GM19035 (cell line): ENCODE results near the gene SYT15.

Source experiments
- ATAC-seq: cut with Tn5 transposase; IDR thresholded peaks from one replicate; pipeline ENCODE4 v1.9.1; 2021; ENCODE audit not compliant: unreplicated experiment

Gene SYT15

DNA sequence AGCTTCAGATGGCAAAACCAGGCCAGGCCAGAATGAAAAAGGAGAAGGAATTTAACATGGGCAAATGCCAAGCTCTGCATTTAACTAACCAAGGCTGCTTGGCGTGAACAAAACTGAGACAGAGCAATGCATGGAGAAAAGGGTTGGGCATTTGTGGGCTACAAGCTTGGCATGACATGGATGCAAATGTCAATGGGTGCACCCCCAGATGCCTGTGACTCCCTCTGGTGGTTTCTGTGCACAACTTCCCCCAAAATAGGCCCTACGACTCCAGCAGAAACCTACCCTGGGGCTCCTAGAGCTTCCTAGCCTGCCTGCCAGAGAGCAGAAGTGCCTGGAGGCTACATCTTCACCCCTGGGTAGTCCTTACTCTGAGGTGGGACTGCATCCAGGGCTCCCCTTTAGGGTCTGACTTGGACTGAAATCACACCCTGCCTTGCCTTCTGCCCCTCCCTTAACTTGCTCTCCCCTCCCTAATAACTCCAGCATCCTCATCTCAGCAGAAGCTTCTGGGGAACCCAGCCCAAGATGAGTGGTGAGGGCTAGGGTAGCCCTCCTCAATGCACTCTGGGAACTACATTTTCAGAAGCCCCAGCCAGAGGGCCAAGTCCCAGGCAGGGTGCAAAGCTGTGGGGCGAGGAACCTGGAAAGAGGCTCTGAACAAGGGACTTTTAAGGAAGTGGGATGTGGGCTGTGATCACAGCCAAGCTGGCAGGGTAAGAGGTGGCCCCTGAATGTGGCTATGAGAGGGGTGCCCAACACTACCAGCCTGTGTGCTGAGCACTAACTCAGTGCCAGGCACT, 33.7 kb upstream of the SYT15 start:
- no peak for ATAC-seq

DNA sequence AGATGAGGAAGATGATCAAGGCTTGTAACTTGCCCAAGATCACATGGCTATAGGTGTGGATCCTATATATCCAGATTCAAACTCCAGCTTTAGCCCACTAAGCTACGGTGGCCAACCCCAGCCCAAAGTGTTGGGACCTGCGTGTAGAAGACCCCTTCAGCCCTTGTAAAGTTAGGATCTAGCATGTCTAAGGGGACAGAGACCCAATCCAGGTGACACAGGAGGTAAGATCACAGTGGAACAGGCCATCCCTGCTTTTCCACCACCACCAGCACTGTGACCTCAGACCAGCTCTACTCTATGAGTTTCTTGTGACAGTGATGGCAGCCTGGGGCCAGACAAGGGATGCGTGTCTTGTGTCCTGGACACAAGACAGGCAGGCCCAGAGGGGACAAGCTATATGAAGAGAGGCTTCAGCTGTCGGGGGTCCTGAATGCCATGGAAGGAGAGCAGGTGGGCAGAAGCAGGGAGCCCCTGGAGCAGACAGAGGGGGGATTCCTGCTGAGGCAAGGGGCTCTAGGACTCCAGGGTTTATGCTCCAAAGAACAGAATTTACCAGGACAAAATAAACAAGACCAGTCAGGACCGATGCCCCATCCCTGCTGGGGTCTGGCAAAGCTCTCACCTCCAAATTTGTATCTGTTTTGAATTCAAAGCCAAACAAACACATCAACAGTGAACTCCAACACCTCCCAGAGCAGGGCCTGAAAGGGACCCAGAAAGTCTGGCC, 32.9 kb upstream of the SYT15 start:
- no peak for ATAC-seq

DNA sequence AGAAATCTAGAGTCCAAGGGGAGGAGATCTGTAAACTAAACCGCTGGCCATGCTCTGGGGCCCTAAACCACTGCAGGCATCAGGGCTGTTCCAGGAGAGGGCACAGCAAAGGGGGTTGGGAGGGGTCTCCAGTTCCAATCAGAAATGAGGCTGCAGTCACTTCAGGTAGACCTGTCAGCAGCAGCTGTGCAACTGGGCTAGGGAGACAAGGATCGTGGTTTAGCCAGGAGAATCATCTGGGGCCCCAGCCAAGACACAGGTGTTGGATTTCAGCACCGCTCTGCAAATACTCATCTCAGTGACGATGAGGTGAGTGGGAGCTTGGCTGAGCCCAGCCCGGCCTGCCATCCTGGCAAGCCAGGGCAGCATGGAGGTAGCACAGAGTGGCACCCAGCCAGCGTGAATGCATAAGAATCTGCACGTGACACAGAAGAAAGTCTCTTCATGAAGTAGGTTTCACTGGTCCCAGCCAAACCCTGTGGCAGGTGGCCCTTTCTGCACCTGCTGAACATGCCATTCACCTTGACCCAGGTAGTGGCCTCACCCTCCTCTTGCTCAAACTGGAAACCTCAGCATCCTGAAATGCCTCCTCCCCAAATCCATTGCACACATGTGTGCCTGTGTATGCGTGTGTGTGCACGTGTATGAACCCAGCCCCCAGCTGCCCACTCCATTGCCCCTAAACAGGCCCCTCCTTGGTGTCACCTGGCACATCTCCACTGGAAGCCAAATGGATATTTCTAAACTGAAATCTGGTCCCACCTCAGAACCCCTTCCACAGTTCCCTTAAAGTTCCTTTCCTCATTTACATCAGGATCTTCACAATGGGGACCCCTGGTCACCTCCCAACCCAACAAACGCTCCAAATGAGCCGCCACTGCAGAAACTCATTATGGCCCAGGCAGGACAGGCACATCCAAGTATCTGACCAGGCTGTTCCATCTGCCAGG, 32.1 kb upstream of the SYT15 start:
- no peak for ATAC-seq

DNA sequence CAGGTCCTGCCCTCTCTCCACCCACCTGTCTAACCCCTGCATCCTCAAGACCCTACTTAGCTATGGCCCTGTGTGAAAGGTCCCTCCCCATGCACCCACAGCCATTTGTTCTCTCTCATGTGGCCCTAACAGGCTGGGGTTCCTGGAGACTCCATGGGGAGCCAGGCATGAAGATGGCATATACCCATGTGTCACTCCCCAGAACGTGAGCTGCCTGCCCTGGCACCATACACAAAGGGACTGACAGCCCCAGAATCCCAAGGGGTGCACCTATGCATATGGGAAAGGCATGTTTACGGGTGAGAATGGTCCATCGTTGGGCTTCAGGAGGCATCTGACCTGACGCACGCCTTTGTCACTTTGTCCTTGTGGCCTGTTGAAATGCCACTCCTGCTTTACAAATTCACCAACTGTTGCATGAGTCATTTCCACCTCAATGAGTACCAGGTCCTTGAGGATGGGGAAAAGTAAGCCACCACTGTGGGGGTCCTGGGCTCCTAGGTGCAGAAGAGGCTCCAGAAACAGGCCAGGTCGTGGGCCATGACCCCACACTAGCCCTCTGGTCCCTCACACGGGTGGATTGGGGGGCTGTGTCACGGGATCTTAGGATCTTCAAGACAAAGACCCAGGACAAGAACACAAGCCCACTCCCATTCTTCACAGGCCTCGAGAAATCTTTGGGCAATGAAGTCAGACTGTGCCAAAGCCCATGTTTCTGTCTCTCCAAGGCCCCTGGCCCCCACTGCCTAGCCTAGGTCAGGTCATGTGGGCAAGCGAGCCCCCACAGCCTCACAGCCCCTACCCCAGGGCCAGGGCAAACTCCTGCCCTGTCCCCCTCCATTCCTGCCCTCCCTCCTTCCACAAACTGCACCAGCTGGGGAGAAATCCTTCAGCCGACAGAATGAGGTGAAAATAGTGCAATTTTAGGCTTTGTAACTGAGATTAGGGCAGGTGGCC, 31.1 kb upstream of the SYT15 start:
- ATAC-seq = no peak

DNA sequence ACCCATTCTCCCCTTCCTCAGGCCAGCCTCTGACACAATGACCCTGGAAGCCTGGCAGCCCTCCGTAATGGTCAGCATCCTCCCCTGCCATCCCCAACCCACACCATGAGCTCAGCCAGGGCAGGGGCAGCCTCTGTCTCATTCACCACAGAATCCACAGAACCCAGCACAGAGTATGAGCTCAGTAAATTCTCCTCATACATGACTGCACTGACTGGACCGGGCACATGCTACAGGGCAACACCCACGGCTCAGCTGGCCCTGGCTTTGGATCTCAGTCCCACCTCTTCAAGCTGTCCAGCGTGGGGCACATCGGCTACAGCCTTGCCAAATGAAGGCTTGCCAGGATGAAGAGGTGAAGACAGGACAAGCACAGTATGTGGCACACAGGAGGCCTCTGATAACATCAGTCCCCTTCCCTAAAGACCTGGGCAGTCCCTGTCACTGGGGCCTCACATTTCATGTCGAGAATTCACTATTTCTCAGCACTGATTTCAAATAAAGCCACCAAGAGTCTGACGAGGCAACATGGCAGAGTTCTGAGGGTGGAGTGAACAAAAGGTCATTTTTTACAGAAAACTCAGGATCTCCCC, 30.3 kb upstream of the SYT15 start:
- no peak for ATAC-seq

DNA sequence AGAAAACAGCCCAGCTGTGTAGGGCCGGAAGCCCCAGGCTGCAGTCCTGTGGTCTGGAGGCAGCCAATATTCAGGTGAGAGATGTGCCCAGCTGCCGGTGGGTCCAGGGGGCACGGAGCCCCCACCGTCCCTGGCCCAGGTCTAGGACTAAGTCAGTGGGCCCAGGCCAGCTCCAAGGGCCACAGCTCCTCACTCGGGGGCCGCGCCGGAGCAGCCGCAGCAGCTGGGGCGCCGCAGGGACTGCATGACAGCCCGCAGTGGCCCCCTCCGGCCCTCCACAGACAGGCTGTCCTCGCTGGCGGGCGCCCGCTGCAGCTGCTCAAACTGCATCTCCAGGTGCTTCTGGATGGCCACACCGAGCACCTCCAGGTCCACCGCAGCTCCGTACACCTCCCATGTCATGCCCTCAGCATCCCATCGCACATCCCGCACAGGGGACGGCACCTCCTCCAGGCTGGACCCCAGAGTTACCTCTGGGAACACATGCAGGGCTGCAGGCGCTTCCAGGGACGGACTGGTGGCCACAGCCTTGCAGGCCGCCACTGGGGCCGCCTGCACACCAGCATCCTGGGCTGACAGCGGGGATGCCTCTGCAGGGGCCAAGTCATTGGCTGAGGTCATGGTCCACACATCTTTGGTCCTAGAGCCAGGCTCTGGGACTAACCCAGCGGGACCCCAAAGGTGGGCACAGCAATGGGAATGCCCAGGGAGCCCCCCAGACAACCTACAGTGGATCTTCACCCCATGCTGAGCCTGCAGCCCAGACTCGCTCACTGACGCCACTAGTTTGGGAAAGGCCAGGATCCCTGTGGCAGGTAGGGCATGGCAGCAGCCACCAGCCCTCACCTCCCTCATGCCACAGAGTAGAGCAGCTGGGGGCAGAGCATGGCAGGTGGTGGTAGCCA, 29.5 kb upstream of the SYT15 start:
- no peak for ATAC-seq

DNA sequence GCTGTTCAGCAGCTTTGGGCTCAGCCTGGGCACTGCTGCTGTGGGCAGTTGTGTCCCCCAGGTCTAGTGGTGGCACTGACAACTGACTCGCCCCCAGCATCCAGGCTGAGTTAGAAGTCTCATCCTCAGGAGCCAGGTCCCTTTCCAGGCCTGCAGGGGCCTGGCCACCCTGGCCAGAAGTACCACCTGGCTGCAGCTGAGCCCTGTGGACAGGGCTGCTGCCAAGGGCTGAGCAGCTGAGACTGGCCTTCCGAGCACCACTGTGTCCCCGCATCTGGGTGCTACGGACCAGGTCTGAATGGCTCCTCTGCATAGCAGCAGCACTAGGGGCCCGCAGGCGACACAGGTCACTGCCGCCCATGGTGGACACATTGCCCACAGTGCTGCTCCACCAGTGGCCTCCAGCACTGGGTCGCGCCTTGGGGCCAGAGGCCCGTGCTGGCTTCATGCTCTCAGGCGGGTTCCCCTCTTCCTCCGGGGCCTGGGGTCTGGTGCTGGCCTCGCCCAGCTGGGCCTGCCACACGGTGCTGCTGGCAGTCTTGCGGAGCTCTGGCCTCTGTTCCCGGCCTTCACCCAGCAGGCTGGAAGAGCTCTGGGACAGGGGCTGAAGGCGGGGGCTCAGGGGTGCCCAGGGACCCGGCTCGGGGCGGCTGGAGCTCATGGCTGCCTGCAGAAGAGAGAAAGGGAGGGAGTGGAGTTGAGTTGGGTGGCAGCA, 28.7 kb upstream of the SYT15 start:
- no peak for ATAC-seq

DNA sequence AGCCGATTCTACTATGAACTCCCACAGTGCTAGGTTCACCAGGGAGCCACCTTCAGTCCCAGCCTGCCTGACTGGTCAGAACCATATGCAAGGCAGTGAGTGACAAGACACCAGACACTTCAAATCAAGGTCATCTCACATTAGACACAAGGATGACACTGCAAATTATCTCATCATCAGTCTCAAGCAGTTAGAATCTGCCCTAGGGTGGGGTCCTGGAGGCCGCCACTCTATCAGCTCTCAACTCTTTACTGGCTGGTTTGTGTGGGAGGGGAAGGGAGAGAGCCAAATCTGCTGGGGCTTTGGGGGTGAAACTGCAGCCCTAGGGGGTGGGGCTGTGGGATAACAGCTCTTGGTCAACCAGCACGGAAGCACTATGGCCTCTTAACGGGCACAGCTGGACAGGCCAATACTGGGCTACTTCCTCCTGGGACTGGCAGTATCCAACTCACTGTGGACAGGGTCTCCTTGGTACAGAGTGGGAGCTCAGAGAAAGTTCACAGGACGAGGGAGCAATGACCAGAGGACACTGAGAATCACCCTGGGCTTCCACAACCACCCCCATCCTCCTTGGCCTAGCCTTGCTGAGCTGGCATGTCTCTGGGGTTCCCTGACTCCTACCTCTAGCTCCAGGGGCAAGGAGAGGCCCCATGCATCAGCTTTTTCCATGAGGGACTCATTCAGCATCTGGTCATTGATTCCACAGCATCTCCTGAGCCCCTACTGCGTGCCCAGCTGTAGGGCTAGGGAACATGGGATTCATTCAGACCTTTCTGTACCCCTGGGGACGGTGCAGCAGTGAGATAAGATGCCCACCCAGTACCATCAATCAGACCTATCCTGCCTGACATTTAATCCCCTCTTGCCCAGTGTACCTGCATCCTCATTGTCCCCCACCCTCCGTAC, 27.9 kb upstream of the SYT15 start:
- ATAC-seq = no peak

DNA sequence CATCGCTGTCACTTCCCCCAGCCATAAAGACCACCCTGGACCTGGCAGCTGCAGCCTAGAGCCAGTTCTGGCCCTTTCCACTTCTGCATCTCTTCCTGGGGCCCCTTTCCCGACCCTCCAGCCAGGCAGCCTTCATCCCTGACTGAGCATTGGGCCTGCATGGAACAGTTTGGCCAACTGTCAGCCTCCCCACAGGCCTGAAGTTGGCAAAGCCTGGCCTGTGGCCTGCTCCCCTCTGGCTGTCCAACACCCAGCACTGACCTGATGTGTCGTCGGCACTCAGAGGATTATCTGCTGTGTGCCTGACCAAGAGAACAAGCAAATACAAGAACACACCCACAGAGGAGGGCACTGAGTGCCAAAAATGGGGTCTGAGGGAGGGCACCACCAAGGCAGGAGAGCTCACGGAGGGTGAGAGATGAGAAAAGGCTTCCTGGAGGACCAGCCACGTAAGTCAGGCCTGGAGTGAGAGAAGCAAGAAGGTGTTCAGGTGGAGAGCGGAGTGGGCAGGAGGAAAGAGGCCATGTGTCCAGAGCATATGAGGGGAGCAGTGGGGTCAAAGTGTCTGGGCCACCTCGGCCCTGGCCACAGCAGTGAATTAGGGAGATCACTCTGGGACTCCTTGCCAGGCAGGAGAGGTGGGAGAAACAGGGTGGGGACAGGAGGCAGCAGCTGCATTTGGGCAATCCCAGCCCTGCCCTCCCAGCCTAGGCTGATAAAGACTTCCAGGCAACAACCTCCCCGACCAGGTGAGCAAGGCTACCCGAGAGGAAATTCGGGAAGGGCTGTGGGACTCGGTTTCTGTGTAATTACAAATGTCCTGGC, 27.0 kb upstream of the SYT15 start:
- ATAC-seq = no peak

DNA sequence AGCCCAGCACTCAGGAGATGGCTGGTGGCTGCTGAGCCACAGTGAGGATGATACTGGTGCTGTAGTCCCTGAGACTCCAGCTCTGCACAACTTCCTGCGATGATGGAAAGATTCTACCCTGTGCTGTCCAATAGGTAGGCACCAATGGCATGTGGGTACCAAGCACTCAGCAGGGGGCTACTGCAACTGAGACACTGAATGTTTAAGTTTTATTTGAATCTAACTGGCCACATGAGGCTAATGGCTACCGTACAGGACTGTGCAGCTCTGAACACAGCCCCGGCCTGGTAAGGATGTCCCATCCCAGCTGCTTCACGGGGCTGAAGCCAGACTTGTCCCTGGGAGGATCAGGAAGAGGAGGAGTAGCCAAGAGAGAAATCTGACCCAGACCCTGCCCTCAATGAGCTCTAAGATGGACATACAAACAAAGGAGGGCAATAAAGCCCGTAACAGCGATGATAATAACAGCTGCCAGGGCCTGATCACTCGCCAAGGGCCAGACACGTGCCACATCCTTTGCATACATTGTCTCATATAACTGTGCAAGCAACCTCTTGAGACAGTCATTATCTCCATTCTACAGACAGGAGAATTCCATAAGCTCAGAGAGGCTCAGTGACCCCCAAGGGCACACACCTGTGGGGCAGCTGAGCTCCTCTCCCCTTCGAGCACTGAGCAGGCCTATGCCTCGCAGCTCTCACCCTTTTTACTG, 26.2 kb upstream of the SYT15 start:
- no peak for ATAC-seq

DNA sequence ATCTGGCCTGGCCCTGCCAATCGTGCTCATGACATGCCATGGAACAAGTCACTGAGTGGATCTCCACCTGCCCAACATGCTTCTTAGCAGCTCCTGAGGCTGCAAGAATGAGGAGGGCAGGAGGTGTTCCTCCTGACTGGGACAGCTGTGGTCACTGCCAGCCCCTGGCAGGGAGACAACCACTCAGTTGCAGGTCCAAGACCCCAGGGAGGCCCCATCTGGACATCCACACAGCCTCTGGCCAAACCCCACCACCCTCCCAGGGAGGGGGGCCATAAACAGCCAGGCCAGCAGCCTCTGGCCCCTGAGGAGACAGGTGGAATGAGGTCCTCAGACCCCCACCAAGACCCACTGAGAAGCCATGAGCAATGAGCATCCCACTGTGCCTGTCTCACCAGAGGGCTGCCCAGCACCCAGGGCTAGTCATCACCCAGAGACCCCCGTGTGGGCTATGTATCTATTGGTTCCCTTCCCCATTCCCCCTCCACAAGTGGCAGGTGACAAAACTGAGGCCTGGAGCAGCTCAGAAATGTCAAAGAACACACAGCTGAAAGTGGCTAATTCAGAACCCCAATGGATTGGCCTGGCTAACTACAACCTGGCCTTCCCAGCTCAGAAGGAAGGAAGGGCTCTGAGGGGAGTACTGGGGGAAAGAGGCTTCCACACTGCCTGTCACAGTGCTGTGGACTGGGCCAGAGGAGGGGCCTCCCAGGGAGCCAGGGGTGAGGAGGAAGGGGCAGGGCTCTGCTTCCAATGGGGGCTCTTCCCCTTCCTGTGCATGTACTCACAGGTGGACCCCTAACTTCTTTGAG, 25.5 kb upstream of the SYT15 start:
- ATAC-seq = no peak

DNA sequence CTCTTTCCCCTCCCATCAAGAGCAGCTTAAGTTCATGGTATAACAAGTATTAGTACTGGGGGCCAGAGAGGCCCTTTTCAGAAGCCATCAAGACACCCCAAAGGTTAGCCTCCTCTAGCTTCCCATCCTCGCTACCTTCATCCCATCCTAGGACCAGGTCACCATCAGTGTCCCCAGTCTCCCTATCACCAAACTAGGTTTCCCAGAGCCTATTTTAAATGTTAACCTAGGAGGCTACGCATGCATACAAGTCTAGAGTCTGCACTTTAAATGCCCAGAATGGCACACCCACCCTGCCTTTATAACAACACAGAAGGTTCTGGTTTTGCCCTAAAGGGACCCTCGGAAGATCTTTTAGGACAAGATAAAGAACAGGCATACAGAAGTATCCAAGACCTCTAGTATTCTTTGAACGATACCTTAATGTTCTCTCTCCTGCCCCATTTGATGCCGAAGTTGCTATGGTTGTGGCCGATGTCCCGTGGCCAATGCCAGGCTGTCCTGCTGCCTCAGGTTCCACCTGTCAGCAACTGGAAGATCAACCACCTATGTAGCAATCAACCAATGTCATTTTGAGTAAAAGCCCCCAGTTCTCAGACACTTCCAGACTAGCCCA, 24.7 kb upstream of the SYT15 start:
- ATAC-seq = no peak

DNA sequence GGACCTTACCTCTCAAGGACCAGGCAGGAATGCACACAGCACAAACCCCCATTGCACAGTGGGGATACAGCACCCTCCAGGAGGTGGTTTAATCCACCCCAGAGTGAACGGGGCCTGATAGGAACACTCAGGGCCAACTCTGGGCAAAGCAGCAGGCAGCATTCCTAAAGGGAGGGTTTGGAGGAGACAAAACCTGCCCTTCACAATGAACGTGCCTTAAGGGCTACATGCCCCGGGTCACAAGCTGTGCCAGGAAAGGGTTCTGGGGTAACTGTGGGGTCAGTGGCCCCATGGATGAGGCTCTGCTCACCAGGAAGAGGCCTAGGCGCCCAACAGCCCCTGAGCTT, 23.6 kb upstream of the SYT15 start:
- no peak for ATAC-seq

DNA sequence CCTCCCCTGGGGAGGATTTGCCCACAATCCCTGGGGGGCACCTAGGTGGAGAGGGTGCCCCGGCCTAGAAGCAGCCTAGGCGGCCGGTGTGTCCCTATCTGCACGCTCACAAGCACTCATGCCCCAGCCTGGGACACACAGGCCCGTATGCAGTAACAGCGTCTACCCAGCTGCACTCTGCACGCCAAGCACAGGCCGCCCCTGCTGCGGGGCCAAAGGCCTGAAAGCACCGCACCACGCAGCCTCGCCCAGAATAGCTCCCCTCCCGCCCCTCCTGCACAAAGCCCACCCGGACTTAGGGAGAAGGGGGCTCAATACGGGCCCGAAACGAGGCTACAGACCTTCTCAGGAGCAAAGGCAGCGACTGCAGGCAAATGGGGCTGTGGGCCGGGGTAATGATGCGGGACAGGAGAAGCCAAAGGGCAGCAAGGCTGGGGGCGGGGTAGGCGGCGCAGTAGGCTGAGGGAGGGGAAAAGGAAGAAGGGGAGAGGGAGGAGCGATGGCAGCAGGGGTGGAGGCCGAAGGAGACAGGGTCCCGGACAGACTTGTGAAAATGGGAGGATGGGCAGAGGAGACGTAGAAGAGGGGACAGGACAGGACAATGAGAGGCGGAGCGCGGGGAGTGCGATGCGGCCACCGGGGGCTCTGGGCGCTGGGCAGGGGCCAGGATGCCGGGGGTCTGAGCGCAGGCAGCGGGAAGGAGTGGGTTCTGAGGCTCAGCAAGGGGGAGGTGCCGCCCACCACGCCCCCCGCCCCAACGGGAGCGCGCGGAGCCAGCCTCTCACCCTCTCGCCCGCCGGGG, 23.0 kb upstream of the SYT15 start:
- ATAC-seq = no peak
